Right lobe of liver (tissue), 4 donors: Measurements from ENCODE around the gene PTPN3.

Experiments used
- CTCF ChIP-seq, 4 donors: fragments of 200-600 bp in 3 of 4; fragments of 450-650 bp in 1 of 4; IDR thresholded peaks; one replicate each; pipeline versions ENCODE4 v1.5.1 to v1.8.0; 2016 to 2022; ENCODE audit warnings: antibody characterized with exemption in 4 of 4, mild to moderate bottlenecking in 2 of 4
- POLR2A ChIP-seq: fragments of 450-650 bp; IDR thresholded peaks from one replicate; pipeline ENCODE4 v1.6.1; 2017; ENCODE audit warnings: antibody characterized with exemption, mild to moderate bottlenecking
- donor health status: DM: no; HTN: no; CAD: no.
- donor health status: DM: no; HTN: no; CAD: no.
- donor health status: DM: no; HTN: yes; CAD: no.

- TF ChIP-seq CTCF (IDR thresholded peaks at IDR 0.05) (no peak), POLR2A (no peak)
These were observed 18.3 kb downstream of the PTPN3 start for GRCh38 chr9:109479822-109480221.
